NCI-H2029 treated with DMSO at 0.1 percent for 48 hours (cell line): ENCODE data around the gene POGK.
"Not testable (repeated sequence)": the region's sequence is repeated elsewhere in the genome, so short reads cannot be mapped to it uniquely, and the experiment has no call there.

Experiments used
- DNase-seq: peaks from one replicate; lab custom pipeline; 2025; lab: John Stamatoyannopoulos, UW

Gene POGK

DNA sequence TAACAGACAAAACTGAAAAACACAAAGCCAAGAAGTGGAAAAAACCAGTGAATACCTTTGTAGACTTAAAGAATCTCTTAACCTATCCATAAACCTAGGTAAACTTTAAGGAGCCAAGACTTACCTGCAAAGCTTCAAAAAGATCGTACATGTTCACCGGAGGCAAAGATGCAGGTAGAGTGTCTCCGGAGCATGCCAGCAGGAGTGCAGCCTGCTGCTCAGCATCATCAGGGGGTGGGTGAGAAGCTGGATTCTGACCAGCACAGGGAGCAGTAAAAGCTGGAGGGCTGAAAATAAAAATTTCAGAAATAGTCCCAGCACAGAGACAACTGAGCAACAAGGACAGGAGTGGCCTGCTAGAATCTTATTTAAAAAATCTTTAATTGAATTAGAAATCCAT lies 18.7 kb downstream of the POGK start:
- no peak for DNase-seq

DNA sequence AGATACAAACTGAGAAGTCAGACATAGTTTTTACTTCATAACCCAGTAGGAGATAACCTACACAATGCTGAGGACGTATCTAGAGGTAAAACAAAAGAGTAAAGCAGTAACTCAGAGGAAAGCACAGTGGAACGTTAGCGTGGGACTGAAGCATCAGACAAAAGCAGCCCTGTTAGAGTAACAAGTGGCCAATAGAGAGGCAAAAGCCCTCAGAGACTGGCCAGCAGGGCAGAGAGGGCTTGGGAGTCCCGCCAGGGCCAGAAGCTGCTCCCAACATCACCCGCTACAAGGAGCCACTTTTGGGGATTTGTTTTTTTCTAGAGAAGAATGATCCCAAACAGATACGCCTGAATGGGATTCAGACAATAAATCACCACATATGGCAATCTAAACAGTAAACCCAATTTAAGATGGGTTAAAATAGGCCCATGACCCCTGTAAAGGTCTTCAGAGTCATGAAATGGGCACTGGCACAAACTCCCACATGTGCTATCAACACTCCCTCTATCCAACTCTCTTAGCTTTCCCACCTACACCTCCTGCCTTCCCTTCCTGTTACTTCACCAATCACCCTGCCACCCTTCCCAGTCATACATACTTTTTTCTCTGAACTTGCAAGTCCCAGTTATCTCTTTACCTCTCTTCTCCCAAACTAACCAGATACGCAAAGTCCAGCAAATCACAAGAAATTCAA lies 19.6 kb downstream of the POGK start:
- DNase-seq, result no peak

DNA sequence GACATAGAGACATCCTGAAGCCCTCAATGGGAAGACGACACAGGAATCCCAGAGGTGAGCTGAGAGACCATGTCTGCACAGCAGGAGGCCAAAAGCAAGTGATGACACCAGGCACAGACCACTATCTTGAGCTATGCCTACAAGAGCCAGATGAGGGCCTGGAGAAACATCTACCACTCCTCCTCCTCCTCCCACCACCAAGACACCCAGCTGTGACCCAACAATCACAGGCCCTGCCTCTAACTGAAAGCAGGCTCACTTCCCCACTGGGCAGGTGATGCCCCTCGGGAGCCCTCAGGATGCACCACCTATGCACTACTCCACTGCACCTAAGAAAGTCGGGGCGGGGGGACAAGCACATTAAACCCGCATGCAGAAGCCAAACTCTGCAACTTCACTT lies 20.3 kb downstream of the POGK start:
- DNase-seq, result no peak

DNA sequence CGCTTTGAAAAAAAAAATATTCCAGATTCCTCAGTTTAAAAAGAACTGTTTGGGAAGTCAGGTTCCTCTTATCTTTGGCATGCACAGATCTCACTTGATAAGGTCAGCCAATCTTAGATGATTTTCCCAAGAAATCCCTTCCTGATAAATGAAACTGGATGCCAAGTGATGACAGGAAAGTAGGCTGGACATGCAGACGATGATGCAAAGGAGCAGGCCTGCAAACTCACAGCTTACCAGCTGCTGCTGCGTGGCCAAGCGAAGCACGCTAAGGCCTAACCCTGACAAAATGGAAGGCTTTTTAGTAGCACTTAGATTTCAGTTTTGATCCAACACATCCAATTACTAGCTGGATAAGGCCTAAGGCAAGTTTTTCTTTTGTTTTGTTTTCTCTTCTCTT lies 26.7 kb downstream of the POGK start:
- DNase-seq, result no peak

DNA sequence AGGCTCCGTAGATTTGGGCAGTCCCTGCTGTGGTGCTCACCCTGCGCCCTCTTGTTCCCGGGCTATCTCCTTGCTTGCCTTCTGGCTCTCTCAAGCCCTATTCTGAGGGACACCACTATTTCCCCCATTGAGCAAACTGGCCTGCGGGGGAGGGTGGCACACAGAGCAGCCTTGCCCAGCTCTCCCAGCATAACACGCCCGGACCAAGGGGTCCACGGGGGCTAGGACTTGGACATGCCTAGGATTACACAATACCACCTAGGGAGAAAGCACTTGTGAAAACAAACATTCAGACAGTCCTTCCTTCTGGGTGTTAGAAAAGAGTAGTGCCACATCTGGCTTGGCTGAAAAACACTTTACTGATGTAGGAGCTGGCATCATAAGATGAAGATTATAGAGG lies 29.4 kb downstream of the POGK start:
- no peak for DNase-seq

DNA sequence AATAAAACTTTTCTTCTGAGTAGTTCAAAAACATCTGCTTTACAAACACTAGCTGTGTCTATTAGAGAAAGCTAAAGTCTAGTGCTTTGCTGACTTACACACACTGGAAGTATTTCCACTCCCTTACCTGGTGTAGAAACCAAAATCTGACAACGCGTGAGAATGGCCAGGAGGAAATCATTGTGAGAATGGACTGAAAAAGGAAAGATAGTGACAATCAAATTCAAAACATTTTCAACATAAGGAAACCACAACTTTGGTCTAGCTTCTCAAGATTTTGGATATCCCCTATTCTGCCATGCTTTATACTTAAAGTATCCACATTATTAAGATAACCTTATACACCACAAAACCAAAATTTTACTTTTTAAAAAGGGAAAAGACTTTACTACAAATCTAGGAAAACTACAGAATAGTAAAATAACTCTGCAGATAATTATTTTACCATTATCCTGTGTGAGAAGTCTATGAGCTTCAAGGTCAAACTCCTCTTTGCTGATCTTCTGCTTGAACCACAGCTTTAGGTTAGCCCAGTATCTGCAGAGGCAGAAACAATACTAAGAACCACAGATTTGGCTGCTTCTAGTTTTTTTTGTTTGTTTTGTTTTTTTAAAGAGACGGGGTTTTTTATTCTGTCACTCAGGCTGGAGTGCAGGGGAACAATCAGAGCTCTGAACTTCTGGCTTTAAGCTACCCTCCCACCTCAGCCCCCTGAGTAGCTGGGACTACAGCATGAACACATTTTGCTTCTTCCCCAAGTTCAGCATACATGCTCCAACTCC lies 30.2 kb downstream of the POGK start:
- DNase-seq, result no peak

DNA sequence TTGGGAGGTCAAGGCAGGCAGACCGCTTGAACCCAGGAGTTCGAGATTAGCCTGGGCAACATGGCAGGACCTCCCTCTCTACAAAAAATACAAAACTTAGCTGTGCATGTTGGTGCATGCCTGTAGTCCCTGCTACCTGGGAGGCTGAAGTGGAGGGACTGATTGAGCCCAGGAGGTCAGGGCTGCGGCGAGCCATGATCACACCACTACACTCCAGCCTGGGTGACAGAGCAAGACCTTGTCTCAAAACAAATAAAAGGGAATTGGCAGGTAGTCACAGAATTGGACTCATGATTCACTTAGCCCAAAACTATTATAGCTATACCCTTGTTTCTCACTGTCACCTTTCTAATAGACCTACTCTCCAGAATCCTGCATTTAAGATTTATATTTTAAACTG lies 31.3 kb downstream of the POGK start:
- no peak for DNase-seq

DNA sequence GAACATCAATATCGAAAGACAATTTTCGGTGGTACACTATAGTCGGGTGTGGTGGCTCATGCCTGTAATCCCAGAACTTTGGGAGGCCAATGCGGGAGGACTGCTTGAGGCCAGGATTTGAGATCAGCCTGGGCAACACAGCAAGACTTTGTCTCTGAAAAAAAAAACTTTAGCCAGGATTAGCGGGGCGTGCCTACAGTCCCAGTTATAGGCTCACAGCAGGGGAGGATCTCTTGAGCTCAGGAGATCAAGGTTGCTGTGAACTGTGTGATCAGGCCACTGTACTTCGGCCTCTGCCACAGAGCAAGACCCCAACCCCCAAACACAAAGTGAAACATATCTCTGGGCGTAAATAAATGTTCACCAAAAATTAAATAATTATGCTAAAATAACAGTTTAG lies 35.2 kb downstream of the POGK start:
- no peak for DNase-seq

DNA sequence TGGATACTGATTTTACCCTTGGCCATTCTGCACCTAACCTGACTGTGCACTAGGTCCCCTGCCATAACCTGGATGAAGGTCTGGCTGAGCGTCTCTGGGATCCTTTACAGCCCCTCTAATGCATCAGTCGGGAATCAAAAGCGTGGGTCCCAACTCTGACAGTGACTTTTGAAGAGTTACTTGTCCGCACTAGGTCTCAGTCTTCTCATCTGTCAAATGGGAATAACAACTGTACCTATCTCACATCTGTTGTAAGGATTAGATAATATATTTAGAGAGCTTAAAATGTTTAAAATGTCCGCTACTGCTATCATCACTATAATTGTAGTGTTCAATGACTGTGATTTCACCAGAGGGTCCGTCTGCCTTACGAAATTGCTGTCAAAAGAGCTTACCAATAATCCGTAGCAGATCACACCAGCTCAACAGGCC lies 36.0 kb downstream of the POGK start:
- DNase-seq, result no peak

DNA sequence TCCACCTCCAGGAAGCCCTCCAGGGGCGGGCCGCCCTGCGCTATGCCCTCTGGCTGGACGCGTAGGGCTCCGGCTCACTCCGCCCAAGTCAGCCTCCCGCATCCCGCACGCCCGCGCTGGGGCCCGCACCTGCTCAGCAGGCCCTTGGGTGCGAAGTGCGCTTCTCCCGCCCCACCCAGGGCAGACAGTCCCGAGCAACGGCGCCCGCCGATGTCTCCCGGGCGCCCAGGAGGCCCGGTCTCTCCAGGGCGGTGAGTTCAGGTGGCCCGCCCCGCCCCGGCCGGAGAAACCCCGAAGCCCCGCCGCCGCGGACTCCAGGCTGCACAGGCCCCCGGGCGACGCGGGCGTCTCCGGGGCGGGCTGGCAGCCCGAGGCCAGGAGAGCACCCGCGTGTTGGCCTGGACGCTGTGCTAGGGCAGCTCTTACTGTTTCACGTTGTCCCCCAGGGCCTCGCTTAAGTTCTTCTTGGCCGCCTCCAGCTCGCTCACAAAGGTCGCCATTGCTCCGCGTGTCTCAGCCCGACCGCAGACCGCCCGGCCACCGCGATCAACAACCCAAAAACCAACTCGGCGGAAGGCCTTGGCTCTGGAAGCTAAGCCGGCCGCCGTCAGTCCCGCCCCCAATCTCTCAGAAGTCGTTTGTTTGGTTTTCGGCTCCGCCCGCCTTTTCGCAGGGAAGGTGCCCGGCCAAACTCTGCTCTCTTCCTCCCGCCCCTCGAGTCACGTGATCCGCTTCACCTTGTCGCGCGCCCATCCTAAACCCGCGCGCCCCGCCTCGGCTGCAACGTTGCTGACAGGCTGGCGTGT lies 36.7 kb downstream of the POGK start, which contains the start of gene TADA1:
TADA1 (minus strand) TSS at position 531 of the 806 bp plus-strand sequence; CDS start at position 500, 31 bp downstream.
- DNase-seq, result peak; percentile 84

DNA sequence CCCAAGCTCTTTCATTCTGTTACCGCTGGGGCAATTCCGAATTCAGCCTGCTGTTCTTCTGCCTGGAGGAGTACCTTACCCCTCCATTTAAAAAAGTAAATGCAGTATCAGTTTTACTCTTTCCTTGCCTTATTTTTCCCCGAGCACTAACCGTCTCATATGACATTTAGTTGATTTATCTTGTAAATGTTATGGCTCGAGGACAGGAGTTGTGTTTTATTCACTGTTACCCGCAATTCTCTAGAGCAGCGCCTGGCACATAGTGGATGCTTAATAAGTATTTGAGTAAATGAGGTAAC lies 37.2 kb downstream of the POGK start:
- DNase-seq, result no peak

DNA sequence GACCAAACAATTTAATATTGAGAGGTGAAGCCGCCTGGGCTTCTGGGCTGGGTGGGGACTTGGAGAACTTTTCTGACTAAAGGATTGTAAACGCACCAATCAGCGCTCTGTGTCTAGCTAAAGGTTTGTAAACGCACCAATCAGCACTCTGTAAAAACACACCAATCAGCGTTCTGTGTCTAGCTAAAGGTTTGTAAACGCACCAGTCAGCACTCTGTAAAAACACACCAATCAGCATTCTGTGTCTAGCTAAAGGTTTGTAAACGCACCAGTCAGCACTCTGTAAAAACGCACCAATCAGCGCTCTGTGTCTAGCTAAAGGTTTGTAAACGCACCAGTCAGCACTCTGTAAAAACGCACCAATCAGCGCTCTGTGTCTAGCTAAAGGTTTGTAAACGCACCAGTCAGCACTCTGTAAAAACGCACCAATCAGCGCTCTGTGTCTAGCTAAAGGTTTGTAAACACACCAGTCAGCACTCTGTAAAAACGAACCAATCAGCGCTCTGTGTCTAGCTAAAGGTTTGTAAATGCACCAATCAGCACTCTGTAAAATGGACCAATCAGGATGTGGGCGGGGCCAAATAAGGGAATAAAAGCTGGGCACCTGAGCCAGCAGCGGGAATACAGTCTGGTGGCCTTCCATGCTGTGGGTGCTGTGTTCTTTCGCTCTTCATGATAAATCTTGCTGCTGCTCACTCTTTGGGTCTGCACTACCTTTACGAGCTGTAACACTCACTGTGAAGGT lies 39.1 kb downstream of the POGK start:
- DNase-seq, result not testable (repeated sequence)

DNA sequence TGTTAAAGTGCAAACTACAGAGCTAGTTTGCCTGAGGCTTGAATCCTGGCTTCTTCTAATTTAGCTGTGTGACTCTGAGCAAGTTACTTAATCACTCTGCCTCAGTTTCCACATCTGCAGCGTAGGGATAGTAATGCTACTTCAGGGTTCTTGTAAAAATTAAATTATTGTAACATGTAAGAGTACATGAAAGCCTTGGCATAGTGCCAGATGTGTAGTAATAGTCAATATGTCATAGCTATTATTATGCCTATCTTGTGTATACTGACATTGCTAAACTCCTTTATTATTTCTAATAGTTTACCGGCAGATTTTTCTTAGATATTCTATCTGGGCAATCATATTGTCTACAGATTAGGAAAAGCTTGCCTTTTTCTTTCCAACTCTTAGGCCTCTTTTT lies 43.6 kb downstream of the POGK start:
- DNase-seq, result no peak

DNA sequence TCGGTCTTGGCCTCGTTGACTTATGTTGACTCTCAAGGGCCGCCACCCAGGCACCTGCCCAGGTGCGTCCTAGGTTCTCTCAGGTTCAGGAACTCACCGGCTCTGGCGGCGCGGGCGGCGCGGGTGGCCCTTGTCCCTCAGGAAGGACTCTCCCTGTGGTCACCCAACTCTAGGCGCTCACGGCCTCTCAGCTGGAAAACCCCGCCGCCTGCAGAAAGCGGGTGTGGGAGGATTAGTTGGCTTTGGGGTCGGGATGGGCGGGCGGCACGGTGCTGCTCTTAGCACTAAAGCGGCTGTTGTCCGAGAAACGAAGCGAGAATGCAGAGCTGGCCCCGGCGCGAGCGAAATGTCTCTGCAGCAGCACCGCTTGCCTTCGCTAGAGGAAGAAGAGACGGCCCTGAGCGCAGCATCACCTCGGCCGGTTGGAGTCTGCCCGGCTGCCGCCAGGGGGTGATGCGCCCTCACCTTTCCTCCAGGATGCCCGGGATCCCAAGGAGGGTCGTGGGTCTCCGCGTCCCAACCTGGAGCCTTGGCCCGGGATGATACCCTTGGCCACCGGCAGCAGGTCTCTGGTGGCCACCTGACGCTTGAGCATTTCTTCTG lies 44.9 kb downstream of the POGK start:
- DNase-seq, result peak; percentile 5

DNA sequence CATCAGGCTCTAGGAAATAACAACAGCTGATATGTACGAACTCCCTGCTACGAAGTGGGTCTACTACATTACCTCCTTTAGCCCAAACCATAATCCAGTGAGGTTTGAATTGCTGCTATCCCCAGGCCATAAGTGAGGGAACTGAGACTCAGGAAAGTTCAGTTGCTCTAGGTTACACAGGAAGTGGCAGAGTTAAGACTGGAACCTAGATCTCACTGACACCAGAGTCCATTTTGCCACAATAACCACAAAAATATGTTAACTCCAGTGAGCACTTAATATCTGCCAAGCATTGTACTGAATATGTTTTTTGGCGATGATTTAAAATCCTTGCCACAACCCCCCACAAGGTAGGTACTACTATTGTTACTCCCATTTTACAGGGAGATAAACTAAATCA lies 45.7 kb downstream of the POGK start:
- DNase-seq, result no peak

DNA sequence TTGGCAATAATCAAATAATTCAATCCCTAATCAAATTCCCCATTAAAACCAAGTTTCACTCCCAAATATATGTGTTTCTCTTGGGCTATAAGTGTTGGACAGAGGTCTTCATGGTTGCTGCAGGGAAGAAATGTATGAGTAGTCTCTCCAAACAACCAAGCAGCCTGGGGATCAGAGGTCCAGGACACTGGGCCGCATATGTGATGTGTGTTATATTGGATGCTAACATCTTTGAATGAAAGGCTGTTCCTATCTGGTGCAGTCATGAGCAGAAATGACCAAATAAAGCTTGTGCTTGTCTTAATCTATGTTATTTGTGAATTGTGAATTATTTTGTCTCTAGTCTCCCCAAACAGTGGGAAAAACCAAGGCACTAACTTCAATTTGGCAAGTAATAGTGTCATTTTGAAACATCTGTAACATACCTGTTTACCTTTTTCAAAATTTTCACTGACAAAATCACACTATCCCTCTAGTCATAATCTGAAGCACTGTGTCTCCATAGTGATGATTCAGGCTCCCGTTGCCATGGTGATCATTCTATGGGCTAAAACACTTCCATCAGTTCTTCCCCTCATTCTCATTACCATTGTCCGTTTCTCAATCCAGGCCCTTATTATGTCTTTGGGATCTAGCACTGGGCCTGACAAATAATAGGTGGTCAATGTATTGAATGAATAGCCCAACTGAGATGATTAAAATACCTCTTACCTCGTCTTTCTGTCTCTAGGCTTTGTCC lies 49.3 kb downstream of the POGK start:
- no peak for DNase-seq

DNA sequence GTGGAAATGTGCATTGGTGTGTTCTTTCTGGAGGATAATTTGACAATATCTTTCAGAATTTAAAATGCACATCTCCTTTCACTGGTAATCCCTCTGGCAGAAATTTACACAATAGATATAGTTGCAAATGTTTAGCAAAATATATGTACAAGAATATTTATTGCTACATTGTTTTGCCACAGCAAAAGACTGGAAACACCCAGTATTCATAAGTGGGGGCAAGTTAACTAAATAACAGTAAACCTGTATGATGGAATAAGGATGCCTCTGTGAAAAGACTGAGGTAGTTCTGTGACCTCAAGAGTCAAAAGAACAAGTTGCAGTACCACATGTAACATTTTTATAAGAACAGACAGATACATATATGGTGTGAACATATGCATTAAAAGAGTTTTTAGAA lies 50.5 kb downstream of the POGK start:
- DNase-seq, result no peak

DNA sequence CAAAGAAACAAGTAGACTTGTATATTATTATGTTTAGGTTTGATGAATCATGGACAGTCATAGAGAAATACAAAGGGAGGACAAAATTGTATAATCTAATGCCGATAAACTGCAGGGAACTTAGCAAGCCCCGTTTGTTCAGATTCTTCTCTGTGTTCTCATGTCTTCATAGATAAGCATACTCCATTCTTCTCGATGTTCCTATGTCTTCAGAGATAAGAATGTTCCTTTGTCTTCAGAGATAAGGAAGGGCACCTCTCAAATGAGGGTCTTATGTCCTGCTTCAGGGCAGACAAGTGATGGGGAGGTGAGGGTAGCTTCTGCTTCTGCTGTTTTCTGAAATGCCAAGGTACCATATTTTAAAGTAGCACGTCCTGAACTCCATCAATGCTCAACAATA lies 56.5 kb downstream of the POGK start:
- DNase-seq, result no peak

DNA sequence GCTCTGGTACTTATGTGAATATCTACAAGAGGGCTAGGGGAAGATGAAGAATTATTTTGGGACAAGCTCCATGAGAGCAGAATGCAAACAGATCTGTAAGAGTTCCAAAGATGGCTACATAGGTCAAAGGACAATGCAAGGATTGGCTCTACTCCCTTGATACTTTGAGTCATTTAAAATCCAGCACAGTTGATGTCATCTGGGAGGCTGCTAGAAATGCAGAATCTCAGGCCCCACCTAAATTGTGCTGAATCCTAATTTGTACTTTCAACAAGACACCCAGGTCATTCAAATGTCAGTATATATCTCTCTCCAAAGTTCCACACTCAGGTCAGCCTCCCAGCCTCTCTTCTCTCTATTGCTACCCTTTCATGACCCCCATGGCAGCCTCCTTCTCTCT lies 60.5 kb downstream of the POGK start:
- DNase-seq, result no peak

DNA sequence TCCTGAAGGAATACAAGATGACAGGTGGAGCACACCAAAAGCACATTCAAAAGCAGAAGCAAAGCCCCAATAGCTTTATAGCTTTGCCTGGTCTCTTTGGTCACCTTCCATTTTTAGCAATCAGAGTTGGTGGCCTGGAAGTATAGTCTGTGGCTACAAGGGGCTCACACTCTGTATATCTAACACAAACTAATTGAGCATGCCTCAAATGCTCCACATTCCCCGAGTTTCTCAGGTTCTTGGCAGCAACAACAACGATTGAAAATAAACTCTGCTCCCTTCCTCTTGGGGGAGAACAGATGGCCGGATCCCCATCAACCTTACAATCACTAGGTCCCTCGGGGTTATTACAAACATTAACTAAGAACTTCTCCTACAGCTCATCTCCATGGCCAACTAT lies 61.7 kb downstream of the POGK start:
- DNase-seq, result no peak

DNA sequence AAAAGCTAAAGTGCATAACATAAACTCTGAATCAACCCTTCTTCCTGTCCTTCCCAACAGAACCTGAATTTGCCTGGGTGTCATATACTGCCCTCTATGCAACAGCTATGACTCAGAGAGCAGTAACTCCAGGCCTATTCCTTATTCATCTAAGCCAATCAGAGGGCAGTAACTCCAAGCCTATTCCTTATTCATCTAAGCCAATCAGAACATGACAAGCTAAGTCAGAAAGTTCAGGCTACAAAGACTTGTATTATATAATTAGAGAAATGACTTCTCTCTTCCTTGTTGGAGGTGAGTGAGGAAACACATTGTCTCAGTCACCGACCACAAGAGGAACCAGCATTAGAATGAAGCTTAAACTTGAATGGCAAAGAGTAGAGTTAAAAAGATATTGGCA lies 63.0 kb downstream of the POGK start:
- no peak for DNase-seq
